Endodermal cell (in vitro differentiated cells): ENCODE results near the gene PROSER3. TPM values are rescaled to one million over a fixed set of nuclear protein-coding genes. Genes with fewer than 3 reads are reported as not detected.

Source experiments
- DNase-seq: peaks from one replicate; pipeline ENCODE4 v3.0.0-alpha.2; 2017
- H3K27ac ChIP-seq: 2 replicates; pipeline ENCODE4 v1.5.1; 2013; ENCODE audit warnings: mild to moderate bottlenecking, low read depth, low read length, moderate library complexity
- H3K27me3 ChIP-seq: 2 replicates; pipeline ENCODE4 v1.6.1; 2013; ENCODE audit warnings: mild to moderate bottlenecking, low read length, moderate library complexity; ENCODE audit not compliant: insufficient read depth, control insufficient read depth, poor library complexity, severe bottlenecking
- H3K36me3 ChIP-seq: 2 replicates; pipeline ENCODE4 v1.7.0; 2013; ENCODE audit warnings: mild to moderate bottlenecking, low read length, moderate library complexity; ENCODE audit not compliant: control insufficient read depth, insufficient read depth
- H3K4me1 ChIP-seq: one replicate; pipeline ENCODE4 v1.7.0; 2013; ENCODE audit warnings: low read length; ENCODE audit not compliant: control insufficient read depth, insufficient read depth
- H3K4me3 ChIP-seq: 2 replicates; pipeline ENCODE4 v1.5.1; 2013; ENCODE audit warnings: mild to moderate bottlenecking, low read length, moderate library complexity
- H3K9ac ChIP-seq: 2 replicates; pipeline ENCODE4 v1.6.1; 2013; ENCODE audit warnings: mild to moderate bottlenecking, low read length, moderate library complexity; ENCODE audit not compliant: poor library complexity, severe bottlenecking; ENCODE audit errors: extremely low read depth
- H3K9me3 ChIP-seq: 2 replicates; pipeline ENCODE4 v1.6.1; 2013; ENCODE audit warnings: mild to moderate bottlenecking, low read length, moderate library complexity; ENCODE audit not compliant: control insufficient read depth
- H3K27ac Mint-ChIP-seq: 2 replicates; pipeline ENCODE4 v1.8.0; 2020; ENCODE audit warnings: mixed read lengths
- H3K27me3 Mint-ChIP-seq: 2 replicates; pipeline ENCODE4 v1.8.0; 2021; ENCODE audit warnings: mild to moderate bottlenecking, mixed read lengths; ENCODE audit not compliant: insufficient read depth
- H3K36me3 Mint-ChIP-seq: 2 replicates; pipeline ENCODE4 v1.8.0; 2020; ENCODE audit warnings: low read depth, mixed read lengths
- H3K4me1 Mint-ChIP-seq: 2 replicates; pipeline ENCODE4 v1.8.0; 2020; ENCODE audit warnings: mixed read lengths
- H3K4me3 Mint-ChIP-seq: 2 replicates; pipeline ENCODE4 v1.8.0; 2020; ENCODE audit warnings: mild to moderate bottlenecking, moderate library complexity, mixed read lengths
- H3K9me3 Mint-ChIP-seq: 2 replicates; pipeline ENCODE4 v1.8.0; 2020; ENCODE audit warnings: mild to moderate bottlenecking, mixed read lengths
- WGBS, 2 experiments: methylation state at CpG; one replicate each; pipeline versions ENCODE4 v1.1.5 to v1.1.7; 2013; ENCODE audit warnings: missing lambda C conversion rate in 2 of 2, mixed read lengths in 1 of 2; ENCODE audit not compliant: insufficient coverage in 1 of 2, insufficient read length in 1 of 2; 5-methylcytosine and 5-hydroxymethylcytosine counted together
- total RNA-seq, 2 donors: library from RNA; stranded (reverse); fragmentation: NEBNext Ultra II Directional in 1 of 2; extraction: Animal tissue kit (Norgen Biotek cat#: 25700) in 1 of 2; gene quantifications; 2 replicates in 1 of 2; 3 replicates in 1 of 2; pipeline ENCODE4 v1.2.1, GENCODE V29; 2021
- TF ChIP-seq, protein P1 (sequence below): fragments of 200-600 bp; sonication (generic); conservative IDR thresholded peaks from 2 replicates; pipeline ENCODE4 v1.5.0; 2021; ENCODE audit warnings: antibody characterized with exemption, mild to moderate bottlenecking

The PROSER3 gene
- total RNA-seq, 2 donors from 2014 or later, result 37.8 to 45.4 TPM

DNA sequence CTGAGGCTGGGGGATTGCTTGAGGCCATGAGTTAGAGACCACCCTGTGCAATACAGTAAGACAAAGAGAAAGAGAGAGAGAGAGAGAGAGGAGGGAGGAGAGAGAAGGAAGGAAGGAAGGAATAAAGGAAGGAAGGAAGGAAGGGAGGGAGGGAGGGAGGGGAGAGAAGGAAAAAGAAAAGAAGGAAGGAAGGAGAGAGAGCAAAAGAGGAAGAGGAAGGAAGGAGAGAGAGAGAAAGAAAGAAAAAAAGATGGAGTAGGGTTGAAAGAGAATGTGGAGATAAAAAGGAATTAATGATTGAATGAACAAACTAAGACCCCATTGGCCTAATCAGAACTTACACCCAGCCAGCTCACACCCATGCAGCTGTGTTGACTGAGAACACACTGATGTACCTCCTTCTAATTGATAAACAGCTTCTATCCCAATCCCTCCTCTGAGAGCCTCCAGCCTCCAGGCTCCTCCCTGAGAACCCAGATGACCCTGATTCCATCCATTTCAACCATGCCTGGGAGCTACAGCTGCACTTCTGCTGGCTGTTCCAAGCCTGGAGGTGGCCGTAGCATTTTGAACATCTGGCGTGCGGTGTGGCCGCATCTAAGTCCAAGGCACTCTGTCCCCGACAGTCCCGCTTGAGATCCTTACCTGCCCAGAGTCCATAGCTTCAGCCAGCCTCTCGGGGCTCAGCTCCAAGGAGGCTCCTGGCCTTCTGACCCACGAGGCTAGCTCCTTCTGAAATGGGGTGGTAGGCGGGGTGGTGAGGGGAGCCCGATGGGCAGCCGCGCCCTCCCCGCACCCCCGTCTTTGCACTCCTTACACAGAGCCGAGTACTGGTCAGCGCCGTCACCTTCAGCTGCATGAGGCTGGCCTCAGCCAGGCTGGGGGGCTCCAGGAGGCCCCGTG, 53.6 kb downstream of the PROSER3 start:
- H3K27me3 Mint-ChIP-seq, result peaks cover 5% of the 10 kb centered on the region
- Histone ChIP-seq H3K9me3 (no peaks in the 10 kb centered on the region), H3K4me3 (no peak overlapping the region), H3K27me3 (no peaks in the 10 kb centered on the region), H3K36me3 (no peaks in the 10 kb centered on the region), H3K27ac (no peak overlapping the region), H3K9ac (no peak overlapping the region), H3K4me1 (no peaks in the 10 kb centered on the region)
- 77 to 89% methylated on average over 9 to 18 of the region's 18 CpGs for WGBS, 2 experiments
- no peak overlapping the region for H3K27ac Mint-ChIP-seq
- H3K9me3 Mint-ChIP-seq, result no peaks in the 10 kb centered on the region
- TF ChIP-seq, protein P1, sequence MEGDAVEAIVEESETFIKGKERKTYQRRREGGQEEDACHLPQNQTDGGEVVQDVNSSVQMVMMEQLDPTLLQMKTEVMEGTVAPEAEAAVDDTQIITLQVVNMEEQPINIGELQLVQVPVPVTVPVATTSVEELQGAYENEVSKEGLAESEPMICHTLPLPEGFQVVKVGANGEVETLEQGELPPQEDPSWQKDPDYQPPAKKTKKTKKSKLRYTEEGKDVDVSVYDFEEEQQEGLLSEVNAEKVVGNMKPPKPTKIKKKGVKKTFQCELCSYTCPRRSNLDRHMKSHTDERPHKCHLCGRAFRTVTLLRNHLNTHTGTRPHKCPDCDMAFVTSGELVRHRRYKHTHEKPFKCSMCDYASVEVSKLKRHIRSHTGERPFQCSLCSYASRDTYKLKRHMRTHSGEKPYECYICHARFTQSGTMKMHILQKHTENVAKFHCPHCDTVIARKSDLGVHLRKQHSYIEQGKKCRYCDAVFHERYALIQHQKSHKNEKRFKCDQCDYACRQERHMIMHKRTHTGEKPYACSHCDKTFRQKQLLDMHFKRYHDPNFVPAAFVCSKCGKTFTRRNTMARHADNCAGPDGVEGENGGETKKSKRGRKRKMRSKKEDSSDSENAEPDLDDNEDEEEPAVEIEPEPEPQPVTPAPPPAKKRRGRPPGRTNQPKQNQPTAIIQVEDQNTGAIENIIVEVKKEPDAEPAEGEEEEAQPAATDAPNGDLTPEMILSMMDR, result no peak
- H3K4me1 Mint-ChIP-seq, result peaks cover 4% of the 10 kb centered on the region
- H3K4me3 Mint-ChIP-seq, result no peak overlapping the region
- no peaks in the 10 kb centered on the region for H3K36me3 Mint-ChIP-seq
- no peak for DNase-seq

DNA sequence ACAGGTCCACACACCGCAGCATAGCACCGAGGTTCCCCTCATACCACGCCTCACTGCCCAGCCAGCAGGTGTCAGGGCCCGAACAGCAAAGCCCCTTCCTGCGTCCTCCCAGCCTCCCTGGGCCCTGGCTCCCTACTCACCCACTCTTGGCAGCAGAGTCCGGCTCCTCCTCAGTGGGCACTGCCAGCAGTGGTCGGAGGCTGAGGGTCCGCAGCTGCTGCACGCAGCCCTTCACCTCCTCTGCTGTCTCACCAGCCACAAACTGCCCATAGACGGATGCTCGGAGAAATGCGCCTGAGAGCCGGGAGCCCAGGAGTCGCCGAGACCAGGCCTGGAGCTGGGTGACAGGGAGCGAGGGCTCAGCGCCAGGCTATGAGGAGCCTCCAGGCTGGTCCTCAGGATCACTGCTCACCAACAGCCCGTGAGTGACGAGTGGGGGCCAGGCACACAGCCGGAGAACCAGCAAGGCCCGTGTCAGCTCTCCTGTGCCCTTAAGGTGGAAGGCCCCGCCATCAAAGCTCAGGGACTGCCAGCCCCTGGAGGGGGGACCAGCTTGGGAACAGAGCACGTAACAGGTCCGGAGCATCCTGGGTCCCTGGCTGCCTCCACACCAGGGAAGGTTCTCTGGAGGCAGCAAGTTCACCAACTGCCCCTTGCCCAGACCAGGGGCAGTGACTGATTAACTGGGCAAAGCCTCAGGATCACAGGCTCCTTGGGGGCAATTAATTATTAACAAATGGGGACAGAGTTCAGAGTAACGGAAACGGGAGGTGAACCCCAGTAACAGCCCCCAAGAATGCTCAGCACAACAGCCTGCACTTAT, 54.5 kb downstream of the PROSER3 start, which contains the start of gene PRODH2:
Gene PRODH2, minus strand, starts transcription at position 626 of the 823 bp plus-strand sequence. Its CDS starts 40 bp downstream, at position 586.
- no peaks in the 10 kb centered on the region for H3K4me1 ChIP-seq
- H3K36me3 Mint-ChIP-seq, result no peaks in the 10 kb centered on the region
- H3K4me1 Mint-ChIP-seq, result peaks cover 4% of the 10 kb centered on the region
- TF ChIP-seq, protein P1, result no peak
- DNase-seq, result no peak
- no peak within 1 kb of the TSS for H3K9ac ChIP-seq
- H3K9me3 ChIP-seq, result no peaks in the 10 kb centered on the region
- no peak within 1 kb of the TSS for H3K4me3 ChIP-seq
- no peak within 1 kb of the TSS for H3K27ac Mint-ChIP-seq
- no peaks in the 10 kb centered on the region for H3K36me3 ChIP-seq
- H3K27me3 Mint-ChIP-seq, result peaks cover 5% of the 10 kb centered on the region
- H3K27ac ChIP-seq, result no peak within 1 kb of the TSS
- H3K9me3 Mint-ChIP-seq, result no peaks in the 10 kb centered on the region
- 84 to 89% methylated on average over 22 to 26 of the region's 26 CpGs for WGBS, 2 experiments
- no peak within 1 kb of the TSS for H3K4me3 Mint-ChIP-seq
- H3K27me3 ChIP-seq, result no peaks in the 10 kb centered on the region

DNA sequence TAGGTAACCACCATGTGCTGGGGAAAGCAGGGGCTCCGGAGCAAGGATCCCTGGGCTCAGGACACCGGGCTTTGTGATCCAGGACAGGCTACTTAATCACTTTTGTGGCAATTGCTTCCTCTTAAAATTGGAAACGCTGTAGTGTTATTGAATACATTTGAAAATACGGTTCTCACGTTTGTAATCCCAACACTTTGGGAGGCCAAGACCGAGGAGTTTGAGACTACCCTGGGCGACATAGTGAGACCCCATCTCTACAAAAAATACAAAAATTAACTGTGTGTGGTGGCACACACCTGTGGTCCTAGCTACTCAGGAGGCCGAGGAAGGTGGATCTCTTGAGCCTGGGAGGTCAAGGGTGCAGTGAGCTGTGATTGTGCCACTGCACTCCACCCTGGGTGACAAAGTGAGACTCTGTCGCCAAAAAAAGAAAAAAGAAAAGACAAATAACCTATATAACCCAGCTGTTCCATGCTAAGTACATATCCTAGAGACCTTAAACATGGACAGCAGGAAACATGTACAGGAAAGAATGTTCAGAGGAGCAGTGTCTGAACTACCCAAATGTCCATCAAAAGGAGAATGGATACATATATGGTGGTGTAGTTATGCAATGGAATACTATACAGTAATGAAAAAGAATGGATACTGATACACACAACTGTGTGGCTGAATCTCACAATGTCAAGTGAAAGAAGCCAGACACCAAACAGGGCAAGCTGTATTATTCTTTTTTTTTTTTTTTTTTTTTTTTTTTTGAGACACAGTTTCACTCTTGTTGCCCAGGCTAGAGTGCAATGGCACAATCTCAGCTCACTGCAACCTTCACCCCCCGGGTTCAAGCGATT, 55.3 kb downstream of the PROSER3 start:
- Mint-ChIP-seq H3K4me3 (no peak overlapping the region), H3K4me1 (peaks cover 4% of the 10 kb centered on the region), H3K27me3 (peaks cover 5% of the 10 kb centered on the region), H3K36me3 (no peaks in the 10 kb centered on the region), H3K9me3 (no peaks in the 10 kb centered on the region), H3K27ac (no peak overlapping the region)
- WGBS, 2 experiments, result 86 to 94% methylated on average over 8 to 11 of the region's 11 CpGs
- Histone ChIP-seq H3K27ac (no peak overlapping the region), H3K4me3 (no peak overlapping the region), H3K9me3 (no peaks in the 10 kb centered on the region), H3K9ac (no peak overlapping the region), H3K4me1 (no peaks in the 10 kb centered on the region), H3K27me3 (no peaks in the 10 kb centered on the region), H3K36me3 (no peaks in the 10 kb centered on the region)
- TF ChIP-seq, protein P1, result no peak
- DNase-seq, result no peak
